GM23248 (cell line): Measurements from ENCODE around the gene ARRB1. TPM values are rescaled to one million over a fixed set of nuclear protein-coding genes. Genes with fewer than 3 reads are reported as not detected.

Experiments
- DNase-seq: peaks from one replicate; pipeline ENCODE4 v3.0.0-alpha.2; 2015
- H2AFZ ChIP-seq: fragments of 200-600 bp; sonication (generic); 2 replicates; pipeline ENCODE4 v1.6.1; 2016; ENCODE audit warnings: antibody characterized with exemption
- H3F3A ChIP-seq: fragments of 200-600 bp; sonication (generic); 2 replicates; pipeline ENCODE4 v1.6.1; 2016; ENCODE audit warnings: mild to moderate bottlenecking, antibody characterized with exemption, mixed run types; ENCODE audit not compliant: insufficient read depth
- H3K27ac ChIP-seq: fragments of 200-600 bp; sonication (generic); 2 replicates; pipeline ENCODE4 v1.5.1; 2016; ENCODE audit warnings: mild to moderate bottlenecking
- H3K27me3 ChIP-seq: fragments of 200-600 bp; sonication (generic); replicated peaks from 2 replicates; pipeline ENCODE4 v1.6.1; 2016; ENCODE audit warnings: mild to moderate bottlenecking; ENCODE audit not compliant: insufficient read depth
- H3K36me3 ChIP-seq: fragments of 200-600 bp; sonication (generic); 2 replicates; pipeline ENCODE4 v1.6.1; 2016; ENCODE audit warnings: low read depth, mild to moderate bottlenecking
- H3K4me1 ChIP-seq: fragments of 200-600 bp; sonication (generic); 2 replicates; pipeline ENCODE4 v1.6.1; 2016; ENCODE audit warnings: mild to moderate bottlenecking; ENCODE audit not compliant: insufficient read depth
- H3K4me2 ChIP-seq: fragments of 200-600 bp; sonication (generic); one replicate; pipeline ENCODE4 v1.6.1; 2016; ENCODE audit warnings: mild to moderate bottlenecking; ENCODE audit not compliant: unreplicated experiment
- H3K4me3 ChIP-seq: fragments of 200-600 bp; sonication (generic); 2 replicates; pipeline ENCODE4 v1.5.1; 2016; ENCODE audit warnings: mild to moderate bottlenecking
- H3K79me2 ChIP-seq: fragments of 200-600 bp; sonication (generic); 2 replicates; pipeline ENCODE4 v1.6.1; 2016; ENCODE audit warnings: mild to moderate bottlenecking; ENCODE audit not compliant: insufficient read depth
- H3K9ac ChIP-seq: fragments of 200-600 bp; sonication (generic); 2 replicates; pipeline ENCODE4 v1.6.1; 2016; ENCODE audit warnings: mild to moderate bottlenecking
- H3K9me2 ChIP-seq: fragments of 200-600 bp; sonication (generic); 2 replicates; pipeline ENCODE4 v1.6.1; 2016; ENCODE audit warnings: mixed run types, mild to moderate bottlenecking, moderate library complexity; ENCODE audit not compliant: insufficient read depth
- H3K9me3 ChIP-seq: fragments of 200-600 bp; sonication (generic); one replicate; pipeline ENCODE4 v1.6.1; 2017; ENCODE audit warnings: low read depth
- H4K20me1 ChIP-seq: fragments of 200-600 bp; sonication (generic); 2 replicates; pipeline ENCODE4 v1.6.0; 2016; ENCODE audit not compliant: insufficient read depth
- EZH2 ChIP-seq: fragments of 200-600 bp; sonication (generic); IDR thresholded peaks from 2 replicates; pipeline ENCODE4 v1.6.1; 2018; ENCODE audit warnings: antibody characterized with exemption, mild to moderate bottlenecking; ENCODE audit not compliant: insufficient read depth, poor library complexity, severe bottlenecking
- EZH2phosphoT487 ChIP-seq: fragments of 200-600 bp; sonication (generic); IDR thresholded peaks from 2 replicates; pipeline ENCODE4 v1.6.1; 2018; ENCODE audit warnings: antibody characterized with exemption, moderate library complexity, mild to moderate bottlenecking, low read depth; ENCODE audit not compliant: insufficient read depth
- WGBS, 2 experiments: methylation state at CpG; one replicate each; pipeline ENCODE4 v1.1.6; 2015 to 2017; ENCODE audit warnings: low lambda C conversion rate in 2 of 2, low coverage in 1 of 2; ENCODE audit errors: missing lambda C conversion rate in 2 of 2; 5-methylcytosine and 5-hydroxymethylcytosine counted together
- in situ Hi-C: fragments of 300-500 bp; cut with MboI; formaldehyde crosslinking; loops from 2 replicates; pipeline ENCODE4 v1.15.0; 2020
- polyA plus RNA-seq: library from polyadenylated mRNA; unstranded; fragments of >200 nt; fragmentation: Nextera tagmentation; extraction: Ambion mirVana; gene quantifications from 2 replicates; pipeline ENCODE4 v1.2.1, GENCODE V29; 2016
- total RNA-seq: library from RNA; depleted of rRNA; stranded (reverse); fragments of >200 nt; shearing (Covaris generic); gene quantifications from 2 replicates; pipeline ENCODE4 v1.2.3, GENCODE V29; 2014

Gene ARRB1
- total and polyA plus RNA-seq, 2 experiments from 2014 or later, result 2.0 to 3.1 TPM

DNA sequence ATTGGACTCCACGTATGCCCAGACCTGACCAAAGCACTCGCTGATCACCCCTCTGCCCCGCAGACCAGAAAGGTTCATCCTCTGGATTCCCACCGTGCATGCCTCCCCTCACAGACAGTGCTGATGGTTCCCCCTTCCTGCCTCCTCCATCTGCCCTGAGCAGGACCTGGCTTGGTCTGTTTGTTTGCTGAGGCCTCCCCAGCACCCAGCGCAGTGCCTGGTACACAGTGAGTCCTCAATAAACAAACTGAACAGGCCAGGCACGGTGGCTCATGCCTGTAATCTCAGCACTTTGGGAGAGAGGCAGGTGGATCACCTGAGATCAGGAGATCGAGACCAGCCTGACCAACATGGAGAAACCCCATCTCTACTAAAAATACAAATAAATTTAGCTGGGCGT is 24.2 kb upstream of the ARRB1 start:
- peaks cover 4% of the 10 kb centered on the region; the same call in 1 of the 2 replicates for H3F3A ChIP-seq
- H3K36me3 ChIP-seq, result no peaks in the 10 kb centered on the region
- H3K4me2 ChIP-seq, result no peak overlapping the region
- no peaks in the 10 kb centered on the region for H3K79me2 ChIP-seq
- peaks cover 8% of the 10 kb centered on the region; the same call in 1 of the 2 replicates for H3K4me1 ChIP-seq
- H4K20me1 ChIP-seq, result no peaks in the 10 kb centered on the region
- in situ Hi-C loops, result no loop called here
- no peak overlapping the region for H3K4me3 ChIP-seq
- H3K27ac ChIP-seq, result no peak overlapping the region
- whole genome bisulfite sequencing, 2 experiments, result 88 to 93% methylated on average over 8 of the region's 8 CpGs
- no peak for DNase-seq
- no peak overlapping the region for H3K9ac ChIP-seq
- H2AFZ ChIP-seq, result no peak overlapping the region
- TF ChIP-seq EZH2 (no peak), EZH2phosphoT487 (no peak)
- H3K27me3 ChIP-seq, result peaks cover 3% of the 10 kb centered on the region; the same call in 1 of the 2 replicates
- H3K9me3 ChIP-seq, result no peaks in the 10 kb centered on the region
- no peaks in the 10 kb centered on the region for H3K9me2 ChIP-seq

DNA sequence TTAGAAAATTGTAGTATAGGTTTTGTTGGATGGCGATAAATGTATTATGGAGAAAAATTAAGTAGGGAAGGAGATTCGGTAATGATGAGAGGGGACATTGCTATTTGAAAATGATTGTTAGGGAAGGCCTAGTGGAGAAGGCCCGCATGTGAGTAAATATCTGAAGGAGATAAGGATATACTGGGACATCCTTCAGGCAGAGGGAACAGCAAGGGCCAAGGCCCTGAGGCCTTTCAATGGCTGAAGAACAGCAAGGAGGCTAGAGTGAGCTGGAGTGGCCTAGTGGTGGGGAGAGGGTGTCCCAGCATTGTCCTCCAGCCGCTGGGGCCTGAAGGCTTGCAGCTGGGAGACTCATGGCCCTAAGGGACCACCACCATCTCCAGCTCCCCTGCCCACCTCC is 23.2 kb upstream of the ARRB1 start:
- Histone ChIP-seq H3K9me3 (no peaks in the 10 kb centered on the region), H3F3A (peaks cover 4% of the 10 kb centered on the region; the same call in 1 of the 2 replicates), H3K4me1 (peaks cover 8% of the 10 kb centered on the region; the same call in 1 of the 2 replicates), H3K79me2 (no peaks in the 10 kb centered on the region), H3K9ac (no peak overlapping the region), H3K27ac (no peak overlapping the region), H3K36me3 (no peaks in the 10 kb centered on the region), H3K9me2 (no peaks in the 10 kb centered on the region), H3K27me3 (peaks cover 5% of the 10 kb centered on the region; the same call in 1 of the 2 replicates), H4K20me1 (no peaks in the 10 kb centered on the region), H3K4me3 (no peak overlapping the region), H2AFZ (no peak overlapping the region), H3K4me2 (no peak overlapping the region)
- no peak for DNase-seq
- 91 to 98% methylated on average over 4 of the region's 4 CpGs for WGBS, 2 experiments
- in situ Hi-C loops, result no loop called here
- TF ChIP-seq EZH2phosphoT487 (no peak), EZH2 (no peak)

DNA sequence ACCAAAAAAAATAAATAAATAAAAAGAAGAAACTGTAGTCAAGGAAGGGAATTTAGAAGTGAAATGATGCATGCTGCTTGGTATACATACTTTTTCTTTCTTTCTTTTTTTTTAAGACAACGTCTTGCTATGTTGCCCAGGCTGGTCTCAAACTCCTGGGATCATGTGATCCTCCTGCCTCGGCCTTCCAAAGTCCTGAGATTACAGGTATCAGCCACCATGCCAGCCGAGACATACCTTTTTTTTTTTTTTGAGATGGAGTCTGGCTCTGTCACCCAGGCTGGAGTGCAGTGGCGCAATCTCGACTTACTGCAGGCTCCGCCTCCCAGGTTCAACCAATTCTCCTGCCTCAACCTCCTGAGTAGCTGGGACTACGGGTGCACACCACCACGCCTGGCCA is 21.7 kb upstream of the ARRB1 start:
- no peak overlapping the region for H3K27ac ChIP-seq
- H2AFZ ChIP-seq, result no peak overlapping the region
- DNase-seq, result no peak
- H3K4me3 ChIP-seq, result no peak overlapping the region
- in situ Hi-C loops, result no loop called here
- peaks cover 8% of the 10 kb centered on the region; the same call in 1 of the 2 replicates for H3K4me1 ChIP-seq
- H3K4me2 ChIP-seq, result no peak overlapping the region
- H3K79me2 ChIP-seq, result no peaks in the 10 kb centered on the region
- H4K20me1 ChIP-seq, result no peaks in the 10 kb centered on the region
- 77 to 85% methylated on average over 4 to 8 of the region's 8 CpGs for WGBS, 2 experiments
- peaks cover 4% of the 10 kb centered on the region; the same call in 1 of the 2 replicates for H3F3A ChIP-seq
- H3K9me3 ChIP-seq, result no peaks in the 10 kb centered on the region
- H3K27me3 ChIP-seq, result peaks cover 5% of the 10 kb centered on the region; the same call in 1 of the 2 replicates
- TF ChIP-seq EZH2phosphoT487, result no peak
- no peak for TF ChIP-seq EZH2
- no peaks in the 10 kb centered on the region for H3K9me2 ChIP-seq
- no peak overlapping the region for H3K9ac ChIP-seq
- no peaks in the 10 kb centered on the region for H3K36me3 ChIP-seq

DNA sequence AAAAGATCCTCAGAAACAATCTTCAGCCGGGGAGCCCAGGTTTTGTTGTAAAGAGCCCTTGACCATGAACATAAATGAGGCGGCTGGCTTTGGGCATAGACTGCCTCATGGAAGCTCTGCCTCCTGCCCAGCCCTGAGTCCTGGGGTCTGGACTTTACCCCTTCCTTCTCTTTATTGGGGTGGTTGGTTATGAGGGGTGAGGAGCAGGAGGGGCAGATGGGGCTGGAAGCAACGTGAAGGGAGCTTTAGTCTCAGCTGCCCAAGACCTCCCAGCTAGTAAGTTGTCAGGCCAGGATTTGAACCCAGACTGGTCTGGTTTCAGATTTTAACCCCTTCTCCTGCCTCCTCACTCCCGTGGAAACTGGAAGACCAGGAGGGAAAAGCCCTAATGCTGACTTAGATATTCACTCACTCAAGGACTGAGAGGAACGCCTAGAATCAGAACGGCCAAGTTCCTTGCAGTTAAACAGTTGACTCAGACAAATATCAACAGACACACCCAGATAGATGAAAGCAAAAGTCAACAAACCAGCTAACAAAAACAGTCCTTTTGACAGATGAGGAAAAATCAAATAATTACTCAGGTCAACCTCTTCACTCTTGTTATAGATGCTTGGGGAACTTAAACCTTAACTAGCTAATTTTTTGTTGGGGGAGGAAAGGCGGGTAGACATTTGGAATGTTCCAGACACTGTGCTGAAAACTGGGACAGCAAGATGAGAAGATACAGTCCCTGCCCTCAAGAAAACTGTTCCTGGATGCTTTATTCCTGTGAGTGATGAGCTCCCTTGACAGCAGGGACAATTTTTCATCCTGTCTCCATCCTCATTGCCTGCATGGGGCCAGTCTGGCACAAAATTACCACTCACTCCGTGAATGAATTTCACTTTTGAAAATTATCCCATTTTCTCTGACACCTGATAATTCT is 20.8 kb upstream of the ARRB1 start:
- Histone ChIP-seq H3K4me1 (peaks cover 8% of the 10 kb centered on the region; the same call in 1 of the 2 replicates), H3K4me2 (peak overlapping the region; percentile 7), H3K36me3 (no peaks in the 10 kb centered on the region), H3K27ac (no peak overlapping the region), H3K4me3 (no peak overlapping the region), H3F3A (peaks cover 4% of the 10 kb centered on the region; the same call in 1 of the 2 replicates), H3K9me2 (no peaks in the 10 kb centered on the region), H3K9ac (no peak overlapping the region), H4K20me1 (no peaks in the 10 kb centered on the region), H3K27me3 (peaks cover 5% of the 10 kb centered on the region; the same call in 1 of the 2 replicates), H3K79me2 (no peaks in the 10 kb centered on the region), H3K9me3 (no peaks in the 10 kb centered on the region), H2AFZ (no peak overlapping the region)
- 19 to 24% methylated on average over 8 of the region's 8 CpGs for WGBS, 2 experiments
- peak; percentile 68 for DNase-seq
- in situ Hi-C loops, result no loop called here
- TF ChIP-seq EZH2phosphoT487, result no peak
- no peak for TF ChIP-seq EZH2
